Right lobe of liver (tissue), 6 donors: ENCODE measurements around the gene ESPN. TPM values are rescaled to one million over a fixed set of nuclear protein-coding genes. Genes with fewer than 3 reads are reported as not detected.

Experiments
- ATAC-seq, 4 donors: fragments of 200-7000 bp; cut with Tn5 transposase; one replicate each; pipeline ENCODE4 v1.9.1; 2020; ENCODE audit warnings: mild to moderate bottlenecking in 4 of 4, moderate library complexity in 4 of 4
- DNase-seq, 3 donors: peaks; one replicate each; pipeline ENCODE4 v3.0.0-alpha.2; 2020
- H3K27ac ChIP-seq, 3 donors: fragments of 200-600 bp; one replicate each; pipeline ENCODE4 v1.8.0; 2022
- H3K27me3 ChIP-seq, 2 donors: fragments of 200-600 bp; one replicate each; pipeline ENCODE4 v1.8.0; 2022
- H3K36me3 ChIP-seq, 4 donors: fragments of 200-600 bp; sonication (generic) in 1 of 4; one replicate each; pipeline versions ENCODE4 v1.5.1 to v1.8.0; 2017 to 2022; ENCODE audit warnings: control low read depth in 1 of 4
- H3K4me1 ChIP-seq, 4 donors: fragments of 200-600 bp; sonication (generic) in 1 of 4; one replicate each; pipeline versions ENCODE4 v1.5.1 to v1.8.0; 2017 to 2022; ENCODE audit warnings: control low read depth in 1 of 4
- H3K4me3 ChIP-seq, 3 donors: fragments of 200-600 bp; one replicate each; pipeline ENCODE4 v1.8.0; 2022
- H3K9me3 ChIP-seq, 4 donors: fragments of 200-600 bp; sonication (generic) in 1 of 4; one replicate each; pipeline versions ENCODE4 v1.5.1 to v1.8.0; 2017 to 2022; ENCODE audit warnings: control low read depth in 1 of 4
- CTCF ChIP-seq, 4 donors: fragments of 200-600 bp in 3 of 4; fragments of 450-650 bp in 1 of 4; IDR thresholded peaks; one replicate each; pipeline versions ENCODE4 v1.5.1 to v1.8.0; 2016 to 2022; ENCODE audit warnings: antibody characterized with exemption in 4 of 4, mild to moderate bottlenecking in 2 of 4
- POLR2A ChIP-seq: fragments of 450-650 bp; IDR thresholded peaks from one replicate; pipeline ENCODE4 v1.6.1; 2017; ENCODE audit warnings: antibody characterized with exemption, mild to moderate bottlenecking
- WGBS: methylation state at CpG from one replicate; pipeline ENCODE4 v1.1.6; 2018; ENCODE audit warnings: low coverage, low lambda C conversion rate; ENCODE audit not compliant: insufficient coverage; ENCODE audit errors: missing lambda C conversion rate; 5-methylcytosine and 5-hydroxymethylcytosine counted together
- intact Hi-C, 2 donors: fragments of 100-400 bp; cut with DNase I; formaldehyde crosslinking; loops; one replicate each; pipeline versions ENCODE4 v1.11.2 to v1.14.1; 2022
- long read RNA-seq: library from polyadenylated mRNA; unstranded; transcript quantifications from one replicate; pipeline ENCODE4 v2.0.0, GENCODE V29; 2019
- total RNA-seq, 6 experiments: library from RNA; depleted of rRNA in 2 of 6; stranded (reverse); fragments of >200 nt in 2 of 6; fragmentation: NEBNext Ultra II Directional in 3 of 6; extraction: Animal tissue kit (Norgen Biotek cat#: 25700) in 3 of 6; gene quantifications; one replicate each; pipeline versions ENCODE4 v1.1.0 to v1.2.4, GENCODE V29; 2016 to 2023
- donor health status: DM: no; HTN: yes; CAD: no.
- donor health status: DM: no; HTN: no; CAD: no.
- donor health status: DM: no; HTN: no; CAD: no.
- donor health status: DM: no; HTN: yes; CAD: no.
- donor health status: DM: no; HTN: yes; CAD: no.

Gene ESPN
- total RNA-seq, result 100 to 1,000 TPM in 4 of 6 experiments, 10 to 100 TPM in 2; 81.6 to 149 (median 120) TPM
- long read RNA-seq, partial matches to known transcripts, result 1 of 9 reads
- long read RNA-seq, other reads (novel, unspliced or antisense), result 8 of 9 reads

GRCh38 chr1:6424619-6425593, at the start of gene ESPN:
ESPN (plus strand) TSS chr1:6424776; CDS start chr1:6424956, 180 bp downstream.
- no peak for DNase-seq

GRCh38 chr1:6378096-6378746, 46.4 kb upstream of the ESPN start:
- no peaks in the 10 kb centered on the region for H3K27me3 ChIP-seq
- intact Hi-C loops, result no loop called here
- H3K36me3 ChIP-seq, result no peaks in the 10 kb centered on the region
- H3K9me3 ChIP-seq, result no peaks in the 10 kb centered on the region
- no peak for TF ChIP-seq CTCF (IDR thresholded peaks at IDR 0.05)
- TF ChIP-seq POLR2A, result no peak
- H3K4me3 ChIP-seq, result no peak overlapping the region
- DNase-seq (no peak), ATAC-seq (no peak)
- no peaks in the 10 kb centered on the region for H3K4me1 ChIP-seq
- H3K27ac ChIP-seq, result no peak overlapping the region
- 87% methylated on average over 3 of the region's 12 CpGs for WGBS

More at GRCh38 chr1:6424619-6425593, at the start of gene ESPN:
- TF ChIP-seq CTCF (IDR thresholded peaks at IDR 0.05) (no peak), POLR2A (no peak)
- H3K36me3 ChIP-seq, result no peaks in the 10 kb centered on the region
- WGBS, result 42% methylated on average over 3 of the region's 99 CpGs
- H3K4me1 ChIP-seq, result peaks cover 0 to 16% (median 0%) of the 10 kb centered on the region in 4 donors
- no peak within 1 kb of the TSS for H3K4me3 ChIP-seq
- H3K9me3 ChIP-seq, result no peaks in the 10 kb centered on the region
- no peak within 1 kb of the TSS for H3K27ac ChIP-seq
- ATAC-seq, result peak; percentile 31 to 58 (median 46)
- intact Hi-C loops, result loop anchor here in 1 of 2 donors (10.0 kb wide), 1 partner anchor 180 kb away; the partner anchor contains the start of gene HES3
- peaks cover 3 to 31% of the 10 kb centered on the region in 2 donors for H3K27me3 ChIP-seq

- no peaks in the 10 kb centered on the region for H3K36me3 ChIP-seq
- H3K4me3 ChIP-seq, result no peak overlapping the region
- no peaks in the 10 kb centered on the region for H3K27me3 ChIP-seq
- intact Hi-C loops, result no loop called here
- 93% methylated on average over 7 of the region's 7 CpGs for WGBS
- TF ChIP-seq POLR2A (no peak), CTCF (IDR thresholded peaks at IDR 0.05) (no peak)
- no peak for DNase-seq
- no peaks in the 10 kb centered on the region for H3K4me1 ChIP-seq
- no peaks in the 10 kb centered on the region for H3K9me3 ChIP-seq
- no peak for ATAC-seq
- H3K27ac ChIP-seq, result no peak overlapping the region
Measured at GRCh38 chr1:6380037-6380436, 44.5 kb upstream of the ESPN start.

GRCh38 chr1:6384135-6384534, 40.4 kb upstream of the ESPN start:
- WGBS, result 92% methylated on average over 1 of the region's 1 CpG
- no peak for ATAC-seq

More at GRCh38 chr1:6384135-6384534, 40.4 kb upstream of the ESPN start:
- Histone ChIP-seq H3K4me3 (no peak overlapping the region), H3K27me3 (no peaks in the 10 kb centered on the region), H3K4me1 (no peaks in the 10 kb centered on the region), H3K9me3 (no peaks in the 10 kb centered on the region), H3K27ac (no peak overlapping the region), H3K36me3 (no peaks in the 10 kb centered on the region)
- DNase-seq, result no peak
- no peak for TF ChIP-seq POLR2A
- no peak for TF ChIP-seq CTCF (IDR thresholded peaks at IDR 0.05)
- intact Hi-C loops, result no loop called here
